GM21423 (cell line): ENCODE results near the gene ILKAP.

Experiments used
- ATAC-seq: cut with Tn5 transposase; IDR thresholded peaks from one replicate; pipeline ENCODE4 v1.9.1; 2021; ENCODE audit warnings: mild to moderate bottlenecking, moderate library complexity; ENCODE audit not compliant: unreplicated experiment

Gene ILKAP

DNA sequence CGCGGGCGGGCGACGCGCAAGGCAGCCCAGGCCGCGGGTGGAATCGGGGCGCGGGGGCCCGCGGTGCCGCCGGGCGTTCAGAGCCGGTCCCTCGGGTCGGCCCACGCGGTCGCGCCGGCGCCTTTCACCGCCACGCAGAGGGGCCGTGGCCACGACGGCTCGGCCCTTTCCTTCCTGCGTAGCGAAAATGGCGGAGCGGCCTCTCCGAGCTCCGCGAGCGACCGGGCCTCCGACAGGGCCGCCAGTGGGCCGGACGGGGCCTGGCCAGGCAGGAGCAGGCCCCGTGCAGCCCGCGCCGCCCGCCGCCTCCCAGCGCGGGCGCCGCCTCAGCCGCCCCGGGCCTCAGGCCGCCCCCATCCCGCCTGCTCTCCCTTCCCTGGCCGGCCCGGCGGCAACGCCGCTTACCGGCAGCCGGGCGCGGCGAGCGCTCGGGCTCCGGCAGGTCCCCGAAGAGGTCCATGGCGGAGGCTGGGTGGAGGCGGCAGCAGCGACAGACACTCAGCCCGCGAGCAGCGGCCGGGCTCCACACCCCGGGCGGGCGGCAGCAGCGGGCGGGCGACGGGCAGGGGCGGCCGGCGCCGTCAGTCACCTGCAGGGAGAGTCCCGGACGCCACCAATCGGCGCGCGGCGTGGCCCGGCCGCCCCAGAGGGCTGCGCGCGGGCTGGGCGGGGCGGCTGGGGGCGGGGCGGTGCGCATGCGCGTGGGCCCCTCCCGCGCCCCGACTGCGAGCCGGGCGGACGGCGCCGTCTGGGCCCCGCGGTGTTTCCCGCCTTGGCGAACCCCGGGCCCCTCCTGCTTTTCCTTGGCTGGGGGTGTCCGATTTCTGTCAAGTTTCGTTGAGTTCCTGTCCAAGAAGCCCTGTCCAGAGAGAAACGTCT, at the start of gene ILKAP:
Gene ILKAP (minus strand): TSS at position 602 of the 879 bp plus-strand sequence. CDS start 142 bp downstream, at position 460.
- ATAC-seq, result peak; percentile 96

DNA sequence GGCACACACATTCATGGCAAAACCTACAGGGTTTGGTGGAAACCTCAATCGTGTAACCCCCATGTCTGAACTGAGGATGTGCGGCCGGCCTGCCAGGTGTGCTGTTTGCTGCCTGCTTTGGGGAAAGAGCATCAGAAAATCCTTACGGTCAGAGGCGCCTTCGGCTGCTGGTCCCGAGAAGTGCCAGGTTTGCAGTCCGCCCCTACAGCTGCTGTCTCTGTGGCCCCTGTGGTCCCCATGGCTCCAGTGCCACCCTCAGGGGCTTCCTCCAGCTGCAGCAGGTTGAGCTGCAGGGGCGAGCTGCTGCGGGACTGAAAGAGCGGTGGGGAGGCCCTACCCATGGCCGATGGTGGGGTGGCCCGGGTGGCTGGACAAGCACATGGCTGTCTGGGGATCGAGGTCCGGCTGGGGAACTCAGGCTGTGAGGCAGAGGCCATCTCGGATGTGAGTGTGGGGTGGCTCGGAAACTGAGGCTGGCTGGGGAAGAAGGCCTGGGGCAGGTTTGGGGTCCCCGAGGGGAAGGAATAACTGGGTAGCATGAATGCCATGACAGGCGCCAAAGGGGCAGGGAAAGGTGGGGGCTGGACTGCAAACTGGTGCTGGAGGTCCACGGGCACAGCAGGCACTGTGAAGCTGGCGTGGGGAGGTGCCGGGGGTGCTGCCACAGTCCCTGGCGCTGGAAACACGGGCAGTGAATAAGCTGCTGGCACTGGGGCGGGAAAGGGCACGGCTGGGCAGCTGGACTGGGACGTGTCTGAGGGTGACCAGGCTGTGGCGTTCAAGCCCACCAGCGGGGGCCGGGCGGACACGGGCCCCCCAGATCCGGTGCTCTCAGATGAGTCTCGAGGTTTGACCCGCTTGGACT, 49.5 kb upstream of the ILKAP start:
- ATAC-seq, result no peak

DNA sequence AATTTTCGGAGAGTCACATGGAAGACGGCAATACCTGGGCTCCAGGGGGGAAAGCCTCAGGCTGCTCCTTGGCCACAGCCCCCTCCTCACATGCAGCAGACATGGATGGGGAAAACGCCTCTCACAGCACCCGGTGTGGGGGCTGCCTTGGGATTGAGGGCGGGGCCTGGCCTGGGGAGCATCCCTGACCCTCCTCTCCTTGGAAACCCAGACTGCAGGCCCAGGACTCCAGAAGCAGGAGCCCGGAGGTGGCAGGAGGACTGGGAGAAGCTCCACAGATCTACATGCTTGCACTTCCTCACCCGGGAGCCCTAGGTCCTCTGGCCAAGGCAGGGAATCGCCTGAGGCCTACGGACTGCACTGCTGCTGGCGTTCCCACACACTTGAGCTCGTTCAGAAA, 48.5 kb upstream of the ILKAP start:
- no peak for ATAC-seq

DNA sequence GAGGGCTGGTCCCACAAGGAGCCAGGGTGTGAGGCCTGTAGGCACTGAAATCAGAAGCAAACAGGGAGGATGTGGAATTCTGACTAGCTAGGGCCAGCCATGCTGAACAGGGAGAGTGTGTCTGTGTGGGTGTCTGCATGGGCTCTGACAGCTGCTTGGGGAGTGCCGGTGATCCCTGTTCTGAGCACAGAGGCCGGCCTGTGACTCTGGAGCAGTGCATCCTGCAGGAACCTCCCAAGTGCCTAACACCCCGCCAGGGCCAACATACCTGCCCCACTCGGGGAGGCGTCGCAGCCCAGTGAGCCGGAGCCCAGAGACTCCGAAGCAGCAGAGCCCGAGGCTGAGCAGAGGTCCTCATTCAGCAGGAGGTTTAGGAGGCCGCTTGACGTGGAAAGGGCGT, 47.8 kb upstream of the ILKAP start:
- ATAC-seq, result no peak

- no peak for ATAC-seq
Observed at GRCh38 chr2:238250896-238251295, 47.4 kb upstream of the ILKAP start.

- no peak for ATAC-seq
Observed at GRCh38 chr2:238247841-238248453, 44.5 kb upstream of the ILKAP start.

DNA sequence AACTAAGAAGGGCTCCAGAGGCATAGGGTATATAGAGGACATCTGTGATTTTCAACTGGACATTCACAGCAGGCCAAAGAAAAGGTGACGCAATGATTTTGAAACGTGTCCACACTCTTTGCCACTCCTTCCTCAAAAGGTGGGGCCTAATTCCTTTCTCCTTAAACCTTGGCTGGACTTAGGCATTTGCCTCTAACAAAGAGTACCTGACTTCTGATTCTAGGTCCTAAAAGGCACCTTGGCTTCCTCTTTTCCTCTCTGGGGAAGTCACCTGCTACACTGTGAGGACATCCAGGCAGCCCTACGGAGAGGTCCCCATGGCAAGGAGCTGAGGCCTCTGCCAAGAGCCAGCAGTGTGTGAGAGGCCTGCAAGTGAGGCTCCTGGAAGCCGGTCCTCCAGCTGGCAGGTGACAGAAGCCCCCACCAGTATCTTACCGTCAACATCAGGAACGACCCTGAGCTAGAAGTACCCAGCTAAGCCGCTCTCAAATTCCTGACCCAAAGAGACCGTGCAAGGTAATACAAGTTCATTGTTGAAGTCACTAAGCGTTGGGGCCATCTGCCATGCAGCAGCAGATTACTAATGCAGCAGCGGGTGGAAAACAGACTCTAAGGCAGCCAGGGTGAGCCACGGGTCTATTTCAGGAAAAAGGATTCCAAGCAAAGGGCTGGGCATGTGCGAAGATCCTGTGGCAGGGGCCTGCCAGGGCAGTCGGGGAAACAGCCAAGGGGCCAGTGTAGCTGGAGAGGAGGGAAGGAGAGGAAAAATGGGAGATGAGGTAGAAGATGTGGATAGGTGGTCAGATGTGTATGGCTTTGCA, 43.7 kb upstream of the ILKAP start:
- ATAC-seq, result no peak

- ATAC-seq, result no peak
Observed at GRCh38 chr2:238244151-238244550, 40.7 kb upstream of the ILKAP start.

DNA sequence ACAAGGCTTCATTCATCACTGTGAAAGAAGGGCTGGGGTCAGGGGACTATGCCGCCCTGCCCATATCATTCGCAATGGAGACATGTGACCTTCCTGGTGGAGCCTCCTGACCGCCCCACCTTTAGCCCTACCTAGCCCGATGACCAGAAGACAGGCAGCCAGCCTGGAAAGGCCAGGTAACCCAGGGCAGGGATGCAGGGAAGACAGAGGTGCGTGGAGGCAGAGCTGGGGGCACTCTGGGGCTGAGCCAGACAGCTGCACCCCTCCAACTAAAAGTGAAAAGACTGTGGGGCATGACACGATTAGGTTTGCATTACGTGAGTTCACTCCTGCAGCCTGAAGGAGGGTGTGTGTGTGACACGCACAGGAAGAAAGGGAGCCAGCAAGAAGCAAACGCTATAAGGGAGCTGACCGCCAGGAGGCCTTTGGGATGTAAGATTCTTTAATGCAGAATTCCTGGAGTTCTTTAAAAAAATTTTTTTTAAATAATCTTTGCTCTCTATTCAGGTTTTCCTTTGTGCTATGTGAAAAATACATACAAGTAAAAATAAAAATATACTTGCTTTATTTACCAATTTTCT, 40.1 kb upstream of the ILKAP start:
- no peak for ATAC-seq

GRCh38 chr2:238242731-238243495, 39.4 kb upstream of the ILKAP start:
- no peak for ATAC-seq

GRCh38 chr2:238241970-238242369, 38.5 kb upstream of the ILKAP start:
- no peak for ATAC-seq

DNA sequence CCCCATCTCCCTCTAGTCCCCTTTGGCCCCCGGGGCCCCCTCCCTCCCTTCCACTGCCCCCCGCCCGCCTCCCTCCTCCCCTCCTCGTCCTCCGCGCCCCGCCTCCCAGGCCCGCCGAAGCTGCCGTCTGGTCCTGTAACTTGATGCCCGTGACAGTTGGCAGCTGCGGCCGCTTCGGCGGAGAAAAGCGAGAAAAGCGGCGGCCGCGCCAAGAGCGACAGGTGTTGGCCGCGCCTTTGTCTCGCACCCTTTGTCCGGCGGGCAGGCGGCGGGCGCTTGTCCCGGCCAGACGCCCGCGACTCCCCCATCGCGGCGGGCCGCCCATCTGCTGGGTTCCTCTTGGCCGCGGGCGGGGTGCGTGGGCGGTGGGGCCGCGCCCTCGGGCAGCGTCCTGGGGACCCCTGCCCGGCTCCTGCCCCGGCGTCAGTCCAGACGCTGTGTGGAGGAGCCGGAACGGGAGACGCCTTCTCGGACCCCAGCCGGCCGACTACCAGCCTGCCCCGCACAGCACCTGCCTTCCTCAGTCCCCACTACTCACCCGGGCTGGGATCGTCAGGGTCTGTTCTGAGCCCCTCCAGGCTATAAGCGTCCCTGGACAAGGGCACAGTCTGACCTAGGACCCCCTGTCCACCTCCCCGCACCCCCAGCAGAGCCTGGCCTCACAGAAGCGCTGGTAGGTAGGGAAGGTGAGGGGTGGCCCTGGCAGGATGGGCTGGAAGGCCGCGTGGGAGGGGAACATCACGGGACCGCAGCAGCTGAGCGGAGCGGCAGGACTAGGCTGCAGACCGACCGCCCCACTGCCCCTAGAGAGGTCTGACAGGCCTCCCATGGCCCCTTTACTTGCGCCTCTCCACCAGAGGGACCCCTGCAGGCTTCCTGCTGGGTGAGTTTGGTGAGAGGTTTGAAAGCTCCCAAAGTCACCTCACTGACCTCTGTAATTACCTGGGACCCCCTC, 37.5 kb upstream of the ILKAP start:
- no peak for ATAC-seq

- peak; percentile 88 for ATAC-seq
Observed at GRCh38 chr2:238239863-238240756, 36.6 kb upstream of the ILKAP start, which contains the start of gene HES6. Gene HES6 (minus strand): TSS chr2:238240038. CDS start chr2:238239905, 133 bp downstream.

GRCh38 chr2:238239543-238239862, 36.0 kb upstream of the ILKAP start:
- peak; percentile 11 for ATAC-seq

DNA sequence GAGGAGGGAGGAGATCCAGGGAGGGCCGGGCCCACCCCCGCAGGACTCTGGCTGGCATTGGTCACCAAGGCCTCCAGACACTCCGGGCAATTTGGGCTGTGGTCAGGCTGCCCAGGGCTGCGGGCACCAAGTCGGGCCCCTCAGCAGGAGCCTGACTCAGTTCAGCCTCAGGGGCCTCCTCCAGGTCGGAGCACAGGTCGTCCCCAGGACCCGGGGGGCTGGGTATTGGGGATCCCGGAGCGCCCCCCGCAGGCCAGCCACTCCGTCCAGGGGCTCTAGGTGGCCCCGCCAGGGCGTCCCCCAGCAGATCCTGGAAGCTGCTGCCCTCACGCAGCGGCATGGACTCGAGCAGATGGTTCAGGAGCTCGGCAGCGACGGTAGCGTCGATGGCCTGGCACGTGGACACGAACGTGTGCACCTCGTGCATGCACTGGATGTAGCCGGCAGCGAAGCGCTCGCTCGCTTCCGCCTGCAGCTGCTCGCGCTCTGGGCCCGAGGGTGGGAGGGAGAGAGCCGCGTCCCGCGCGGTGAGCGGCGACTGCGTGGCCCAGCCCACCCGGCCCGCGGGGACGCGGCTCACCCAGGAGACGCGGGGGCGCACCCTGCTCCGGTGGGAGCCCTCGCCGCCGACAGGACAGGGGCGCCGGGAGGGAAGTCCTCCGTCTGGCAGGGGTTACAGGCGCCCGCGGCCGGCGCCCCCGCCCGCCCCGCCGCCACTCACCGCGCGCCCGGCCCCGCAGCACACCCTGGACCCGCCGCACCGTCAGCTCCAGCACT, 35.5 kb upstream of the ILKAP start:
- ATAC-seq, result no peak

DNA sequence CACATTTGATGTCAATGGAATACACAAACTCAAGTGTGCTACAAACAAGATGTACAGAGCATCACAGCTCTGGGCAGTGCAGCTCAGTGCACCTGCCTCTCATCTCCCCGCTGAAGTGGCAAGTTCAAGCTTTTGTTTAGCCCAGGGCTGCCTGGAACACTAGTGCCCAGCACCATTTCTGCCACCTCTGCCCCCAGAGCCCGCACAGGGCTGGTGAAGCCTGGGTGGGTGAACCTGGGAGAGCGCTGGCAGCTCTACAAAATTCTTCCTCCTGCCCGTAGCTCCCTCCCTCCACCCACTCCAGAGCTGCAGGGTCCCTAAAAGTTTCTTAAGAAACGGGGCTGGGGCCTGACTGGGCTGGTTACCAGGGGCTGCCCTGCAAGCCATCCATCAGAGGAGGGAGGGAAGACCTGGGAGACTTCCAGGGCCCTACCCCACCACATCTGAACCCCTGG, 34.8 kb upstream of the ILKAP start:
- no peak for ATAC-seq
